GM12872 (cell line): ENCODE results near the gene PRPH.

ENCODE experiments used
- TF ChIP-seq, protein P1 (sequence below): IDR thresholded peaks from 3 replicates; pipeline ENCODE4 v1.5.1; 2011; ENCODE audit warnings: low read depth, mild to moderate bottlenecking, low read length, moderate library complexity; ENCODE audit not compliant: insufficient read depth

Gene PRPH

DNA sequence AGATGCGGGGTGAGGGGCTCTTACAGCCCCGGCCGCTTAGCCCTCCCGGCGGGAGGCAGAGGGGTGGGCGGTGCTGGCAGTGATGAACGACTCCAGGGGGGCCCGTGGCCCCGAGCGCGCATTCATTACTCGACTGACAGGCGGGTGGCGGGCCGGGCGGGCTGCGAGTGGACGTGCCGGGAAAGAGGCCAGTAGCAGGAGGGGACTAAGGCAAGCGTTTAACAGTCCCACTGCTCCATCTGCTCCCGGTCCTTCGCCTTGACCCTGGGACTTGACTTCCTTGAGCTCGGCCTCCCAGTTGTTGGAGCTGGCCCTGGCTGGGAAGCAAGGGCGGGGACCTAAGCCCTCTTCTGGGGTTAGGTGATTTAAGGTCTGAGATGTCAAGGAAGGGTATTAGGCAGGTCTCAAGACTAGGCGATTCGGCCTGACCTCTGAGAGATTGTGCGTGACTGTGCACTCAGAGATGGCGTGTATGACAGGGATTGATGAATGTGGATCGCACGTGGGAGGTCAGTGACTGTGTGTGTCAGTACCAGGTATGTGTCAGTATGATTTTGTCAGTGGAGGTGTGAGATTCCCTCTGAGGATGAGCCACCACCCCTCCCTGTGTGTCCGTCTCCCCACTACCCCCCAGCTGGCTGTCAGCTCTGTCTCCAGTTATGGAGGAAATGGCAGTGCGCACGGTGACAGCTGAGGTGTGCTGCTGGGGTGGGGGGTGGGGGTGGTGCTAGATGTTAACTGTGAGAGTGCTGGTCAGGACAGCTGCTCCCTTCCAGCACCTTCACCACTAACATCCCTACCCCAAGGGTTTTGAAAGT lies 48.2 kb downstream of the PRPH start:
- TF ChIP-seq, protein P1, sequence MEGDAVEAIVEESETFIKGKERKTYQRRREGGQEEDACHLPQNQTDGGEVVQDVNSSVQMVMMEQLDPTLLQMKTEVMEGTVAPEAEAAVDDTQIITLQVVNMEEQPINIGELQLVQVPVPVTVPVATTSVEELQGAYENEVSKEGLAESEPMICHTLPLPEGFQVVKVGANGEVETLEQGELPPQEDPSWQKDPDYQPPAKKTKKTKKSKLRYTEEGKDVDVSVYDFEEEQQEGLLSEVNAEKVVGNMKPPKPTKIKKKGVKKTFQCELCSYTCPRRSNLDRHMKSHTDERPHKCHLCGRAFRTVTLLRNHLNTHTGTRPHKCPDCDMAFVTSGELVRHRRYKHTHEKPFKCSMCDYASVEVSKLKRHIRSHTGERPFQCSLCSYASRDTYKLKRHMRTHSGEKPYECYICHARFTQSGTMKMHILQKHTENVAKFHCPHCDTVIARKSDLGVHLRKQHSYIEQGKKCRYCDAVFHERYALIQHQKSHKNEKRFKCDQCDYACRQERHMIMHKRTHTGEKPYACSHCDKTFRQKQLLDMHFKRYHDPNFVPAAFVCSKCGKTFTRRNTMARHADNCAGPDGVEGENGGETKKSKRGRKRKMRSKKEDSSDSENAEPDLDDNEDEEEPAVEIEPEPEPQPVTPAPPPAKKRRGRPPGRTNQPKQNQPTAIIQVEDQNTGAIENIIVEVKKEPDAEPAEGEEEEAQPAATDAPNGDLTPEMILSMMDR = no peak

GRCh38 chr12:49344486-49345050 lies 49.6 kb downstream of the PRPH start:
- TF ChIP-seq, protein P1 = no peak

GRCh38 chr12:49345051-49345824 lies 50.3 kb downstream of the PRPH start:
- TF ChIP-seq, protein P1 = no peak

- TF ChIP-seq, protein P1 = no peak
Observed at GRCh38 chr12:49345825-49346658, 51.1 kb downstream of the PRPH start.

GRCh38 chr12:49346659-49347310 lies 51.8 kb downstream of the PRPH start, which contains the start of gene DNAJC22:
Gene DNAJC22, plus strand, starts transcription at chr12:49346888. Its CDS starts 1,985 bp downstream, at chr12:49348873.
- TF ChIP-seq, protein P1 = no peak

DNA sequence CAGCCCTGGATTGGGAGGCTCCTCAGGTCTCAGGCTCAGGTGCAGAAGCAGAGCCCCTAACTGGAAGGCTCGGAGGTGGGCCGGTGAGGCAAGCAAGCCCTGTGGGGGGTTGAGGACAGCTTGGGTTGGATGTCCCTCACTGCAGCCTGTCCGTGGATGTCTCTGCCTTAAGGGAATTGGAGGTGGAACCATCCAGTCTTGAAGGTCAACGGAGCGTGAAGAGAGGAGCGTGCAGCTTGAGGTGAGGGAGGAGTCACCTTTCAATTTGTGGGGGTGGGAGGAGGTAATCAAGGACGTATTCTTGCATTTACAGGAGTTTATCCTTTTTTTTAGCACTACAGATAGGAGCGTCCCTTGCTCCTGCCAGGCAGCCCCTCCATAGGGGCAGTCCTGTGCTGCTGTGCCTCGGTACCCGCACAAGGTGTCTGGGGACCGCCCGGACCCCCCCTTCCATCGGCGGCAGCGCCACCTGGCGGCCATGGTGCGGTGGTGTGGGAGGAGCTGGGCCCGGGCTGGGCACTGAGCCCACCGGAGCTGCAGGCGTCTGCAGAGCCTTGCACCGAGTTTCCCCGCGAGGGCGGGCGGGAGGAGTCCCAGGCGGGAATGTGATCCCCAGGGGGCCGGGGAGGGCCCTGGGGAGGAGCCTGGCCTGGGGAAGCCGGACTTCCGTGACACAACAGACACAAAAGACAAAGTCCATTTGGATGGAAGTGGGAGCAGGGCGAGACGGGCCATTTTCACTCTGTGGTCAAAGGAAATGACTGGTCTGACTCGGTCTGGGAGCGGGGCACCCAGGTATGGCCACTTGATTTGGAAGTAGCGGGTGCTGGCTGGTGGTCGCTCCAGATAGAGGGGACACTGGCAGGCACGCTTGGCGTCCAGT lies 52.6 kb downstream of the PRPH start:
- TF ChIP-seq, protein P1 = peak; percentile 88
